GM20000 (cell line): Measurements from ENCODE around the gene PRSS1.
"Not testable (repeated sequence)": the region's sequence is repeated elsewhere in the genome, so short reads cannot be mapped to it uniquely, and the experiment has no call there.

ENCODE experiments used
- DNase-seq: peaks from one replicate; pipeline ENCODE4 v3.0.0; 2012; ENCODE audit warnings: low spot score
- TF ChIP-seq, protein P1 (sequence below): IDR thresholded peaks from 2 replicates; pipeline ENCODE4 v1.5.1; 2012; ENCODE audit warnings: mild to moderate bottlenecking, control low read depth; ENCODE audit errors: extremely low read depth, missing control alignments

PRSS1 gene

DNA sequence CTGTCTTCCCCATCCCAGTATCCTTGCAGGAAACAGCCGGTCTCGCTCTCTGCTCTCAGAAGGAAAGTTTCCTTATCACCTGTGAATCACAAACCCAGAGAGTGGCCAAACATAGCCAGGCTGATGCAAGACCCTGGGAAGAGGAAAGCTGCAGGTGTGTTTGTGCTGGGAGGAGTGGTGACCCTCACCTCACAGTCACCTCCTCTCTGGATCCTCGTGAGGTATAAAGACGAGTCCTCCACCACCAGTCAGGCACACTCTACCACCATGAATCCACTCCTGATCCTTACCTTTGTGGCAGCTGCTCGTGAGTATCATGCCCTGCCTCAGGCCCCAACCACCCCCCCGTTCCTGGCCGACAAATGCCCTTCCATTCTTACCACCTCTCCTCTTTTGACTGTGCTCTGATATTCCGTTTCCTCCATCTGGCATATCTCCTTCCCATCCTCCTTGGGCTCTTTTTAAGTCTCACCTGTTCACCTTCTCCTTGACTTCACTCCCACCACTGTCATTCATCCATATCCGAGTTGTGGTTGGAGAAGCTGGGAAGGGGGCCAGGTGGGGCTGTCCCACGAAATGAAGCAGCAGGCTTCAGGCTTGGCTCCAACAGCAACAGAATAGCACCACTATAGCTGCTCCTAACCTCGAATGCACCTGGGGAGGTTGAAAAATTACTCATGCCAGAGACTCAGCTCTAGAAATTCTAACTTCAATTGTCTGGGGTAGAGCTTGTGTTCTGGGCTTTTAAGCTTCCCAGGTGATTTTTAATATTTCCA, at the start of gene PRSS1:
PRSS1 (plus strand) TSS at position 255 of the 776 bp plus-strand sequence; CDS start at position 268, 13 bp downstream.
- TF ChIP-seq, protein P1, sequence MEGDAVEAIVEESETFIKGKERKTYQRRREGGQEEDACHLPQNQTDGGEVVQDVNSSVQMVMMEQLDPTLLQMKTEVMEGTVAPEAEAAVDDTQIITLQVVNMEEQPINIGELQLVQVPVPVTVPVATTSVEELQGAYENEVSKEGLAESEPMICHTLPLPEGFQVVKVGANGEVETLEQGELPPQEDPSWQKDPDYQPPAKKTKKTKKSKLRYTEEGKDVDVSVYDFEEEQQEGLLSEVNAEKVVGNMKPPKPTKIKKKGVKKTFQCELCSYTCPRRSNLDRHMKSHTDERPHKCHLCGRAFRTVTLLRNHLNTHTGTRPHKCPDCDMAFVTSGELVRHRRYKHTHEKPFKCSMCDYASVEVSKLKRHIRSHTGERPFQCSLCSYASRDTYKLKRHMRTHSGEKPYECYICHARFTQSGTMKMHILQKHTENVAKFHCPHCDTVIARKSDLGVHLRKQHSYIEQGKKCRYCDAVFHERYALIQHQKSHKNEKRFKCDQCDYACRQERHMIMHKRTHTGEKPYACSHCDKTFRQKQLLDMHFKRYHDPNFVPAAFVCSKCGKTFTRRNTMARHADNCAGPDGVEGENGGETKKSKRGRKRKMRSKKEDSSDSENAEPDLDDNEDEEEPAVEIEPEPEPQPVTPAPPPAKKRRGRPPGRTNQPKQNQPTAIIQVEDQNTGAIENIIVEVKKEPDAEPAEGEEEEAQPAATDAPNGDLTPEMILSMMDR = no peak
- no peak for DNase-seq

DNA sequence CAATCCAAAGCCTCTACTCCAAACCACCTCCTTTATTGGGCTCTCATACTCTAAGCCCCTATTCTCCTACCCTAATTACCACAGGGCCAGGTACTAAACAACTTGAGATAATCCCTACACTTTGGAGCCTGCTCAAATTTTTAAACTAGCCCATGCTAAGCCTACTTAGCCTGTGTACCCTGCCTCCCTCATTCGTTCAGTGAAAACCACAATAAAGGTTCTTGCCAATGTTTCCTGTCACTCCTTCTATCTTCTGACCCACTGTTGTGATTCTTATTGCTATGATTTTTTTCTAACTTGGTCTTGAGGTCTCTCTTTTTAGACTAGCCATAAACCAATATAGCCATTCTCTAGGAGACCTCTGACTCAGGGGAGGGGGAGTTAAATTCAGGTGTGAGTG, 48.3 kb upstream of the PRSS1 start:
- not testable (repeated sequence) for DNase-seq

DNA sequence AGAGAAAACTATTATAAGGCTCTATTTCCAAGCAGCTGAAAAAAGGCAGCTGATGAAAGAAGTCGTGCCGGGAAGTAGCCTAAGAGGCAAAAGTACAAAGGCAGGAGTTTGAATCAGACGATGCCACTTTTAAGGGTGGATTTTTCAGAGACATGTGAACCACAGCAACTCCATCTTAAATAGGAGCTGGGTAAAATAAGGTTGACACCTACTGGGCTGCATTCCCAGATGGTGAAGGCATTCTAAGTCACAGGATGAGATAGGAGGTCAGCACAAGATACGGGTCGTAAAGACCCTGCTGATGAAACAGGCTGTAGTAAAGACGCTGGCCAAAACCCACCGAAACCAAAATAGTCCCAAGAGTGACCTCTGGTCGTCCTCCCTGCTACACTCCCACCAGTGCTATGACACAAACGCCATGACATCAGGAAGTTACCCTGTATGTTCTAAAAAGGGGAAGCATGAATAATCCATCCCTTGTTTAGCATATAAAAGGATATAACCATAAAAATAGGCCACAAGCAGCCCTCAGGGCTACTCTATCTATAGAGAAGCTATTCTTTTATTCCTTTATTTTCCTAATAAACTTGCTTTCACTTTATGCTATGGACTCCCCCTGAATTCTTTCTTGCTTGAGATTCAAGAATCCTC, 45.5 kb upstream of the PRSS1 start:
- DNase-seq = no peak
- TF ChIP-seq, protein P1 = no peak

DNA sequence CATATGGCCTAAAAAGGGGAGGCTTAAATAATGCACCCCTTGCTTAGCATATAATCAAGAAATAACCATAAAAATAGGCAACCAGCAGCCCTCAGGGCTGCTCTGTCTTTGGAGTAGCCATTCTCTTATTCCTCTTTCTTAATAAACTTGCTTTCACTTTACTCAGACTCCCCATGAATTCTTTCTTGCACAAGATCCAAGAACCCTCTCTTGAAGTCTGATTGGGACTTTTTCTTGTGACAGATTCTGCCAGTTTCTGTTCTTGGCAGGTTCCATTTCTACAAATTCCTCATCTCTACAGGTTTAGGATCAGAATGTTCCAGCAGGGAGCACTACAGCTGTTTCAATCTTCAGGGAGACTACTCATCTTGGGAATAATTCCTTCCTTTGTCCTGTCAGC, 40.5 kb upstream of the PRSS1 start:
- DNase-seq = not testable (repeated sequence)

DNA sequence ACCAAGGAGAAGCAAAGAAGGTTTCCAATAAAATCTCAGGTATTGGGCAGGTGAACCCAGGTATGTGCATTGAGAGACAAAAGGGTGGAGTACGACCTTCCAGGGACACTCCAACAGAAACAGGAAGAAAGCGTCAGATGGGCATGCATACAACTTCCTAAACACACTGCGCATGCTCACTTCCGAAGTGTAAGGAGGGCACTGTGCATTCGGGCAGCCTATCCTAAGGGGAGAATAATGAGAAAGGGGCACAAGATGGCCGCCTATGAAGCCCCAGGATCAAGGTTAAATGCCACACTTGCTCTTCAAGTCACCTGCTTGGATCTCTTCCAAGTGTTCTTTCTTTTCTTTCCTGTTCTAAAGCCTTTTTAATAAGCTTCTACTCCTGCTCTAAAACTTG, 39.4 kb upstream of the PRSS1 start:
- TF ChIP-seq, protein P1 = no peak
- no peak for DNase-seq

DNA sequence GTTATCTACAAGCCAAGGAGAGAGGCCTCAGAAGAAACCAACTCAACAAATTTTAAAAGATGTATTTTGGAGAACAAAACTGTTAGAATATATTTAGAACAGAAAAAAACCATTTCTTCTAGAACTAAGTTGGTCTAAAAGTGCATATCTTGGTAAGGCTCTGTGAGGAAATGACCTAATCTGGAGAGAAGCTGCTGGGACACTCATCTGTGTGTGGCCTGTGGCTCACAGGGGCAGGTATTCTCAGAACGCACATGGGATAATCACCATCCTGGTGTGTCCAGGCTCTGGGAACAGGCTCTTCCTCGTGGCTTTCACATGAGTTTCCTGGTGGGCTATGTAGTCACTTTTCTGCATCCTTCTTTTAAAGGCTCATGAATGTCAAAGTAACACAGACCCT, 38.1 kb upstream of the PRSS1 start:
- DNase-seq = no peak
- TF ChIP-seq, protein P1 = no peak

DNA sequence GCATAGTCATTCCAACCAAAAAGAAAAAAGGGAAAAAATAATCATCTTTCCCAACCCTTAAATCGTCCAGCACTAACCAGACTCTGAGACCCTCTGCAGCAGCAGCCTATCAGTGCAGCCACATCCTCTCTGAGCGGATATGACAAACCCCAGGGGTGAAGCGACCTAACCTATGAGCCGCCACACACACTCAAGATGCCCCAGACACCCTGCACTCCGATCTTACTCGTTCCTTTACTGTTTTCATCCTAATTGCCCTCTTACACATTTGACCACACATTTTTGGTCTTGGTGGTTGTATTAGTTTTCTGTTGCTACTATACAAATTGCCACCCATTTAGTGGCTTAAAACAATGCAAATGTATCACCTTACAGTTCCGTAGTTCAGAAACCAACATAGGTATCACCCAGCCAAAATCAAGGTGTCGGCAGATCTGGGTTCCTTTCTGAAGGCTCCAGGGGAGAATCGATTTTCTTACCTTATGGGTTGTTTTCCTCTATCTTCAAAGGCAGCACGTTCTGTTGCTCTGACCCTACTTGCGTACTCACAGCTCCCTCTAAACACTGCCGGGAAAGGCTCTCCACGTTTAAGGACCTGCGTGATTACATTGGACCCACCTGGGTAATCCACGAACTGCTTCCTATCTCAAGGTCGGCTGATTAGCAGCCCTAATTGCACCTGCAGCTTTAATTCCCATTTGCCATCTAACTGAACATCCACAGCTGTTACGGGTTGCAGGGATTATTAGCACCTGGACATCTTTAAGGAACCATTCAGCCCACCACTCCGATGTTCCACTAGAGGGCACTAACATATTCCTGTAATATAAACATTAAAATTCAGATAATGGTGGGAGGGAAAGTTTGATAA, 37.3 kb upstream of the PRSS1 start:
- peak; percentile 24 for DNase-seq

DNA sequence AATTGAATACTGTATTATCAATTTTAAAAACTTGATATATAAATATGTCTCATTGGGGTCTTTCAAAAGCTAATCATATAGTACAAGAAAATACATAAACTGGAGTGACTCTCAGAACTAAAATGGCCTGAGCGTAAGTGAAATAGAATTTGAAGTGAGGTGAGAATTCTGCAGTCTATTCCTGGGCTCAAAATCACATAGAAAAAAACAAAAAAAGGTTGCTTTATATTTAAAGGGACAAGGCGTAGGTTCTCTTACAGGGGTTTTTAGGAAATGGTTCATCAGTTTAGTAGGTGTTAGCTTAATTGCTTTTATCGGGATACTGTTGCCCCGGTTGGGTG, 36.7 kb upstream of the PRSS1 start:
- TF ChIP-seq, protein P1 = no peak

More for the DNA sequence above, 37.3 kb upstream of the PRSS1 start:
- TF ChIP-seq, protein P1 = no peak

More for the DNA sequence above, 36.7 kb upstream of the PRSS1 start:
- DNase-seq = no peak
